ENCODE measurements around the gene NKIRAS2.

The NKIRAS2 gene

DNA sequence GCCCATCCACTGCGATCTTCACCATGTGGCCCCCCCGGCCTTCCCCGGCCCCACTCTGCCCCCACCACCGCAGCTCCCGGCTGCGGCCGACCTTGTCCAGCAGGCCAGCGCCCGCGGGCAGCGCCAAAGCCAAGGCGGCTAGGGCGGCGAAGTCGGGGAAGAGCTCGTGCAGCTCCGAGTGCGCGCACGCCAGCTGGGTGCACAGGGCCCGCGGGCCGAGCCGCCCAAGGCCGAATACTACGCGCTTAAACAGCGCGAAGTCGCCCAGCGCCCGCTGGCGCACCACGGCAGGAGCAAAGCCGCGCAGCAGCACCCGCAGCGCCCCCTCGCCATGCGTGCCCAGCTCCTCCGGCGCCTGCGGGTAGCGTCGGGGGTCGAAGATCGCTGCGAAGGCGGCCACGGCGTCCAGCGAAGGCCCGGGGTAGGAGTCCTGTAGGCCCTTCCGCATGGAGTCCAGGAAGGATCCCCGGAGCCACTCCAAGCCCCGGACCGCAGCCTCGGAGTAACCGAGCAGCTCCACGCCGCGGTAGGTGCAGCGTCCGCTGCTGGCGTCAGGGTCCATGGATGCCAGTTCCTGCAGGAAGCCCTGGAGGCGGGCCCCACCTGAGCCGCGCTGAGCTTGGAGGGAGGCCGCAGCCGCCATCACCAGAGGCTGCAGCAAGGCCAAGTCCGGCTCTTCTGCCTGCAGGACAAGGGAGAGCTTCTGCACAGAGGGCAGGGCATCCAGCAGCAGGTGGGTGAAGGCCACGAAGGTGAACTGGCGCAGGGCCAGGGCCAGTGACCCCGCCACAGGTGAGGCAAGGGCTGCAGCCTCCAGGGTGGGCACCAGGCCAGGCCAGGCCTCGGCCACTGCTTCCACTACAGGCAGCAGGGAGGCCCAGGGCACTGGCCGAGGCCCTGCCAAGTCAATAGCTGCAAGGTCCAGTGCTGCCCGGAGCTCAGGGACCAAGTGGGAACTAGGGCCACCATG lies 20.2 kb downstream of the NKIRAS2 start:
- H3K36me3 ChIP-seq (ENCODE audit: low read length), result no peaks in the 10 kb centered on the region
- H3K9me2 ChIP-seq (replicated peaks; ENCODE audit: insufficient read depth, low read length), result no peaks in the 10 kb centered on the region
- H3K9ac ChIP-seq (ENCODE audit: low read length), result no peak overlapping the region
- no peak overlapping the region for H3K27ac ChIP-seq (ENCODE audit: low read depth, low read length)
- no peaks in the 10 kb centered on the region for H3F3A ChIP-seq (ENCODE audit: insufficient read depth)
- H2AFZ ChIP-seq (ENCODE audit: low read depth, low read length, severe bottlenecking), result no peak overlapping the region
- H3K4me2 ChIP-seq (ENCODE audit: low read depth, low read length, poor library complexity, severe bottlenecking), result no peak overlapping the region
- H3K79me2 ChIP-seq (ENCODE audit: insufficient read depth, low read length), result no peaks in the 10 kb centered on the region
- H3K27me3 ChIP-seq (ENCODE audit: low read length), result no peaks in the 10 kb centered on the region
- H4K20me1 ChIP-seq (ENCODE audit: low read depth, low read length), result no peaks in the 10 kb centered on the region
- TF ChIP-seq EZH2phosphoT487 (conservative IDR thresholded peaks at IDR 0.05; ENCODE audit: low read length), result no peak
- TF ChIP-seq, protein P1, sequence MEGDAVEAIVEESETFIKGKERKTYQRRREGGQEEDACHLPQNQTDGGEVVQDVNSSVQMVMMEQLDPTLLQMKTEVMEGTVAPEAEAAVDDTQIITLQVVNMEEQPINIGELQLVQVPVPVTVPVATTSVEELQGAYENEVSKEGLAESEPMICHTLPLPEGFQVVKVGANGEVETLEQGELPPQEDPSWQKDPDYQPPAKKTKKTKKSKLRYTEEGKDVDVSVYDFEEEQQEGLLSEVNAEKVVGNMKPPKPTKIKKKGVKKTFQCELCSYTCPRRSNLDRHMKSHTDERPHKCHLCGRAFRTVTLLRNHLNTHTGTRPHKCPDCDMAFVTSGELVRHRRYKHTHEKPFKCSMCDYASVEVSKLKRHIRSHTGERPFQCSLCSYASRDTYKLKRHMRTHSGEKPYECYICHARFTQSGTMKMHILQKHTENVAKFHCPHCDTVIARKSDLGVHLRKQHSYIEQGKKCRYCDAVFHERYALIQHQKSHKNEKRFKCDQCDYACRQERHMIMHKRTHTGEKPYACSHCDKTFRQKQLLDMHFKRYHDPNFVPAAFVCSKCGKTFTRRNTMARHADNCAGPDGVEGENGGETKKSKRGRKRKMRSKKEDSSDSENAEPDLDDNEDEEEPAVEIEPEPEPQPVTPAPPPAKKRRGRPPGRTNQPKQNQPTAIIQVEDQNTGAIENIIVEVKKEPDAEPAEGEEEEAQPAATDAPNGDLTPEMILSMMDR (IDR thresholded peaks at IDR 0.05; ENCODE audit: insufficient read depth, low read length, poor library complexity, severe bottlenecking), result no peak
- H3K9me3 ChIP-seq (ENCODE audit: insufficient read depth, low read length), result no peaks in the 10 kb centered on the region
- no peak overlapping the region for H3K4me3 ChIP-seq (ENCODE audit: insufficient read depth, low read length, poor library complexity, severe bottlenecking)

- Histone ChIP-seq H3F3A (ENCODE audit: insufficient read depth) (no peaks in the 10 kb centered on the region), H3K9me2 (replicated peaks; ENCODE audit: insufficient read depth, low read length) (no peaks in the 10 kb centered on the region), H2AFZ (ENCODE audit: low read depth, low read length, severe bottlenecking) (no peak overlapping the region), H3K9ac (ENCODE audit: low read length) (no peak overlapping the region), H3K79me2 (ENCODE audit: insufficient read depth, low read length) (no peaks in the 10 kb centered on the region), H3K27ac (ENCODE audit: low read depth, low read length) (no peak overlapping the region), H3K36me3 (ENCODE audit: low read length) (no peaks in the 10 kb centered on the region), H3K4me2 (ENCODE audit: low read depth, low read length, poor library complexity, severe bottlenecking) (no peak overlapping the region), H3K27me3 (ENCODE audit: low read length) (no peaks in the 10 kb centered on the region), H4K20me1 (ENCODE audit: low read depth, low read length) (no peaks in the 10 kb centered on the region), H3K4me3 (ENCODE audit: insufficient read depth, low read length, poor library complexity, severe bottlenecking) (no peak overlapping the region), H3K9me3 (ENCODE audit: insufficient read depth, low read length) (no peaks in the 10 kb centered on the region)
- TF ChIP-seq, protein P1 (IDR thresholded peaks at IDR 0.05; ENCODE audit: insufficient read depth, low read length, poor library complexity, severe bottlenecking), result no peak
Measured at GRCh38 chr17:42040818-42041217, 20.9 kb downstream of the NKIRAS2 start.

DNA sequence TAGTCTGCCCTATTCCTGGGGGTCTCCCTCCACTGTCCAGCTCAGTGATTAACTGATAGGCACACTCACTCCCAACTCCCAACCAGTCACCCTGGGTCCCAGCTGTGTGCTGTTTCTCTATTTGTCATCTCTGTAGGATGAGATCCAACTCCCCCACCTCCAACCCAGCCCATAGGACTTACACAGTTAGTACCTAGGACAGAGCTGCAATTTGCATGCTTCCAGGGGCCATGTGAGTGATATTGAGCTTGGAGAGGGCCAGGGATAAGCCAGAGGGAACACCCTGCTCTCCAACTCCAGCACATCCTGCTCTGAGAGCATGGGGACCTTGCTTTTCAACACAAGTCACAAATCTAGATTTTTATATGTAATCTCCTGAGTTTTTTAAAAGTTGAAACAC lies 21.7 kb downstream of the NKIRAS2 start:
- Histone ChIP-seq H3K27me3 (ENCODE audit: low read length) (no peaks in the 10 kb centered on the region), H2AFZ (ENCODE audit: low read depth, low read length, severe bottlenecking) (no peak overlapping the region), H3K36me3 (ENCODE audit: low read length) (no peaks in the 10 kb centered on the region), H3K9ac (ENCODE audit: low read length) (no peak overlapping the region), H3F3A (ENCODE audit: insufficient read depth) (no peaks in the 10 kb centered on the region), H3K9me2 (replicated peaks; ENCODE audit: insufficient read depth, low read length) (no peaks in the 10 kb centered on the region), H3K79me2 (ENCODE audit: insufficient read depth, low read length) (no peaks in the 10 kb centered on the region), H3K4me2 (ENCODE audit: low read depth, low read length, poor library complexity, severe bottlenecking) (no peak overlapping the region), H3K4me3 (ENCODE audit: insufficient read depth, low read length, poor library complexity, severe bottlenecking) (no peak overlapping the region), H3K9me3 (ENCODE audit: insufficient read depth, low read length) (no peaks in the 10 kb centered on the region), H3K27ac (ENCODE audit: low read depth, low read length) (no peak overlapping the region), H4K20me1 (ENCODE audit: low read depth, low read length) (no peaks in the 10 kb centered on the region)
- TF ChIP-seq, protein P1 (IDR thresholded peaks at IDR 0.05; ENCODE audit: insufficient read depth, low read length, poor library complexity, severe bottlenecking), result no peak
- no peak for TF ChIP-seq EZH2phosphoT487 (conservative IDR thresholded peaks at IDR 0.05; ENCODE audit: low read length)

All from SU-DHL-6 (cell line).